Activated CD8-positive, alpha-beta T cell treated with anti-CD3 and anti-CD28 coated beads for 36 hours (primary cell): ENCODE results near the gene GRID1. TPM values are rescaled to one million over a fixed set of nuclear protein-coding genes. Genes with fewer than 3 reads are reported as not detected.

Experiments used
- ATAC-seq: fragments of 200-7000 bp; cut with Tn5 transposase; one replicate; pipeline ENCODE4 v1.10.0; 2021; ENCODE audit warnings: mild to moderate bottlenecking, moderate library complexity
- CTCF ChIA-PET: fragments of 350-600 bp; sonication (Branson Sonifier 250); formaldehyde crosslinking; loops from one replicate; lab custom pipeline; 2021; ENCODE audit warnings: antibody characterized with exemption; lab: Charles Lee
- POLR2A ChIA-PET: fragments of 350-600 bp; sonication (Branson Sonifier 250); formaldehyde crosslinking; loops from one replicate; lab custom pipeline; 2021; ENCODE audit warnings: antibody characterized with exemption; lab: Charles Lee
- DNase-seq: peaks from one replicate; pipeline ENCODE4 v3.0.0-alpha.2; 2020
- H3K27ac Mint-ChIP-seq: one replicate; pipeline ENCODE4 v1.8.0; 2021; ENCODE audit warnings: mild to moderate bottlenecking, mixed read lengths
- H3K27me3 Mint-ChIP-seq: one replicate; pipeline ENCODE4 v1.8.0; 2021; ENCODE audit warnings: mixed read lengths
- H3K36me3 Mint-ChIP-seq: one replicate; pipeline ENCODE4 v1.8.0; 2021; ENCODE audit warnings: low read depth, mixed read lengths
- H3K4me1 Mint-ChIP-seq: one replicate; pipeline ENCODE4 v1.8.0; 2021; ENCODE audit warnings: low read depth, mixed read lengths
- H3K4me3 Mint-ChIP-seq: one replicate; pipeline ENCODE4 v1.8.0; 2021; ENCODE audit warnings: mild to moderate bottlenecking, moderate library complexity, mixed read lengths
- H3K9me3 Mint-ChIP-seq: one replicate; pipeline ENCODE4 v1.8.0; 2021; ENCODE audit warnings: mixed read lengths
- intact Hi-C: fragments of 100-400 bp; cut with micrococcal nuclease; formaldehyde crosslinking; loops from one replicate; pipeline ENCODE4 v1.10.0; 2022
- total RNA-seq, 2 experiments: library from RNA; stranded (reverse); gene quantifications; one replicate each; pipeline ENCODE4 v1.2.3, GENCODE V29; 2021
- TF ChIP-seq, protein P1 (sequence below): fragments of 200-600 bp; IDR thresholded peaks from one replicate; pipeline ENCODE4 v1.8.0; 2022; ENCODE audit warnings: antibody characterized with exemption, mild to moderate bottlenecking

The GRID1 gene
- total RNA-seq, 2 experiments from 2014 or later = not detected

DNA sequence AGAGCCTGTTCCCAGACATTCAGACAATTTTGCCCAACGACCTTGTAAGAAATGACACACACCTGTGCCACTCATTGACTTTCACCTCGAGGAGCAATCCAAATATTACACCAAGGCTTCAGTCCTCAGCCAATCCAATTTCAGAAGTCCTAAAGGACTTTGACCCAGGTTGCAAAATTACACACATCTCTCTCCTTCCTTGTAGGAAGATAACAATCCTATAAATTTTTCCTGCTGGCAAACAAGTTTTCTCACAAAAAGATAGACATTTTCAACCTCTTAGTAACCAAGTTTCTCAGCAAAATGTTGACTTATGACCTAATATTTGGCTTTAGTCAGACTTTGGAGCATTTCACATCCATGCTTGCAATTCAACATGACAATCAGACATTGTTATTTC is 745.0 kb downstream of the GRID1 start:
- Mint-ChIP-seq H3K27me3 (peaks cover 1% of the 10 kb centered on the region), H3K4me1 (no peaks in the 10 kb centered on the region), H3K4me3 (no peak overlapping the region), H3K9me3 (no peaks in the 10 kb centered on the region), H3K27ac (no peak overlapping the region), H3K36me3 (no peaks in the 10 kb centered on the region)
- ChIA-PET CTCF (no interaction called here), POLR2A (no interaction called here)
- TF ChIP-seq, protein P1, sequence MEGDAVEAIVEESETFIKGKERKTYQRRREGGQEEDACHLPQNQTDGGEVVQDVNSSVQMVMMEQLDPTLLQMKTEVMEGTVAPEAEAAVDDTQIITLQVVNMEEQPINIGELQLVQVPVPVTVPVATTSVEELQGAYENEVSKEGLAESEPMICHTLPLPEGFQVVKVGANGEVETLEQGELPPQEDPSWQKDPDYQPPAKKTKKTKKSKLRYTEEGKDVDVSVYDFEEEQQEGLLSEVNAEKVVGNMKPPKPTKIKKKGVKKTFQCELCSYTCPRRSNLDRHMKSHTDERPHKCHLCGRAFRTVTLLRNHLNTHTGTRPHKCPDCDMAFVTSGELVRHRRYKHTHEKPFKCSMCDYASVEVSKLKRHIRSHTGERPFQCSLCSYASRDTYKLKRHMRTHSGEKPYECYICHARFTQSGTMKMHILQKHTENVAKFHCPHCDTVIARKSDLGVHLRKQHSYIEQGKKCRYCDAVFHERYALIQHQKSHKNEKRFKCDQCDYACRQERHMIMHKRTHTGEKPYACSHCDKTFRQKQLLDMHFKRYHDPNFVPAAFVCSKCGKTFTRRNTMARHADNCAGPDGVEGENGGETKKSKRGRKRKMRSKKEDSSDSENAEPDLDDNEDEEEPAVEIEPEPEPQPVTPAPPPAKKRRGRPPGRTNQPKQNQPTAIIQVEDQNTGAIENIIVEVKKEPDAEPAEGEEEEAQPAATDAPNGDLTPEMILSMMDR = no peak
- intact Hi-C loops = no loop called here
- ATAC-seq = no peak
- DNase-seq = no peak

DNA sequence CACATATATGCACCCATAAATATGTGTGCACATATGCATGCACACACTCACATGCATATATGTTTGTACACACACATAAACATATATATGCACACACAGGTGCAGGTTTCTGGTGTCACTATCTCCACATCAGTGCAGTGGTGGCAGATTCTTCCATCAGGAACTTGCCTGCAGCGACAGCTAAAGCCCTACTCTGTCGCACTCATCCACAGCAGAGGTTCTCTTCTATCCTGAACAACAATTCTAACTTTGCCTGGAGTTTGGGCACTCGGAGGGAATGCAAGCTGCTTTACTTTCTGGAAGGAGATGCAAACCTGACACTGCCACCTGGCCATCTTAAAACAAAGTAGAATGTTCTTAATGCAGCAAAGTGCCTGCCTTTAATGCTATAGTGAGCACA is 745.8 kb downstream of the GRID1 start:
- Mint-ChIP-seq H3K27ac (no peak overlapping the region), H3K36me3 (no peaks in the 10 kb centered on the region), H3K9me3 (no peaks in the 10 kb centered on the region), H3K27me3 (peaks cover 1% of the 10 kb centered on the region), H3K4me3 (no peak overlapping the region), H3K4me1 (no peaks in the 10 kb centered on the region)
- POLR2A ChIA-PET = no interaction called here
- intact Hi-C loops = no loop called here
- TF ChIP-seq, protein P1 = no peak
- DNase-seq = no peak
- CTCF ChIA-PET = interaction anchor here (1.5 kb wide), 1 partner anchor 10 kb away, joined by 3 read pairs; no protein-coding TSS in a partner anchor
- ATAC-seq = no peak

DNA sequence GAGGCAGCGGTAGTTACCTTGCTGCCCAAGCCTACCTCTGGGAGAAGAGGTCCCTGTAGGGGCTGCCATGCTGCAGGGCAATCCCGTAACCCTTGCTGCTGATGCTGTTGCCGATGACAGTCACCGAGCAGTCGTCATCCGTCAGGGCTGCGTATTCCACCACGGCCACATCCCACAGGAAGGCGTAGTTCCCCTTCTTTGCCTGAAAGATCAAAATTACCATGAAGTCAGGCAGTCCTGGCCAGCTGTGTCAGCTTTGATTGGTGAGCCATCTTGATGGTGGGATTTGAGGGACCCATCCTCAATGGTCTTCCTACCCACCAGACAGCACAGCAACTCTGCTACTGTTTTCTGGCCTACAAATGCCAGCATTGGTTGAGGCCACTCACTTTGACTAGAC is 746.8 kb downstream of the GRID1 start:
- peaks cover 2% of the 10 kb centered on the region for H3K4me1 Mint-ChIP-seq
- CTCF ChIA-PET = interaction anchor here (1.5 kb wide), 1 partner anchor 9 kb away, joined by 3 read pairs; no protein-coding TSS in a partner anchor
- H3K27me3 Mint-ChIP-seq = peaks cover 1% of the 10 kb centered on the region
- POLR2A ChIA-PET = no interaction called here
- H3K27ac Mint-ChIP-seq = no peak overlapping the region
- no peak overlapping the region for H3K4me3 Mint-ChIP-seq
- intact Hi-C loops = no loop called here
- ATAC-seq = no peak
- TF ChIP-seq, protein P1 = no peak
- no peaks in the 10 kb centered on the region for H3K9me3 Mint-ChIP-seq
- H3K36me3 Mint-ChIP-seq = no peaks in the 10 kb centered on the region
- no peak for DNase-seq

DNA sequence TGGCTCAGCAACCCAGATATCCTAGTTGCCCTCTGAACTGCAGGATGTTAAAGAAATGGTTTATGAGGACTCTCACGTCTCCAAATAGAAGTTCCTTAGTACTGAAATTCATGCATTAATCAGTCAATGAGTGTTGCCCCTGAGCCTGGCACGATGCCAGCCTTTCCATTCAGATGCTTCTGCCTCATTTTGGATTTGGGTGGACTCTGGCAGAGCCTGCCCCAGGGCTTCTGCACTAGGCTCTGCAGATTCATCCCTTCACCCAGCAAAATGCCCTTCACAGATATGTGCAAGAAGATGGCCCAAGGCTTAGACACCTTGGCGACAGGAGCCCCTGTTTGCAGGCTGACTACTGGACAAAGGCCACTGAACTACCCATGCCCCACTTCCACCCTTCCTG is 747.8 kb downstream of the GRID1 start:
- Mint-ChIP-seq H3K4me3 (no peak overlapping the region), H3K4me1 (peaks cover 12% of the 10 kb centered on the region), H3K36me3 (no peaks in the 10 kb centered on the region), H3K27me3 (peaks cover 1% of the 10 kb centered on the region), H3K27ac (no peak overlapping the region), H3K9me3 (no peaks in the 10 kb centered on the region)
- intact Hi-C loops = no loop called here
- ChIA-PET POLR2A (no interaction called here), CTCF (no interaction called here)
- DNase-seq (no peak), ATAC-seq (no peak)
- TF ChIP-seq, protein P1 = no peak

DNA sequence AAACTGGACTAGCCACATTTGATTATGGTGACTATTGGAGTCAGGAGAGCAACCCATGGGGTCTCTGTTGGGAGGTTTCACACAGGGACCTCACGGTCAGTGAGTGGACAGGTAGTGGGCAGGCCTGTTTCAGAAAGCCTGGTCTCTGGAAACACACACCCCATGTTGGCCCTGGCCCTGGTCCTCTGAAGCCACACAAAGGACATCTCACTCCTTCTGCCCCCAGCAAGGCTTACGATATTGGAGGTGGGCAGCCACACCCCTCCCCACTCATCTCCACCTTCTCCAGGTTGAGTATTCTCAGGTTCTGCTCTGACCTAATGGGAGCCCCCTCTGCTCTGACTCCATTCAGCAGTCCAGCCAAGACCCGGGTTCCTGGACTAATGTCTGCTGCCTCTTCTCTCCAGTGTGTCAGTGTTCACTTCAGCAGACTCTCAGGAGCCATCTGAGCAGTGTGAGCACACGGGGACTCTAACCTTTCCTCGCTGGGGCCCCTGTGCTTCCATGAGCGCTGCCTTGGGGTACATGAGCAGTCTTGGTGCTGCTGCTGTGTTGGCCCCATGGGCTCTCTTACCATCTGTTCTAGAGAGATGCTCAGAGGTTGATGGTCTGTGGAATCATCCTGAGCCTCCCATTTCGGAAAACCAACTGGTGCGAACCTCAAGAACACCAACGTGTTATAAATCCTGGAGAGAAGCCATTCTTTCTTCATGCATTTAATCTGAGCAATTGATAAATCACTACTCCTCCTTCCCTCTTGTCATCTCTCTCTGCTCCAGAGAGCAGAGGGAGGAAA is 748.6 kb downstream of the GRID1 start:
- Mint-ChIP-seq H3K36me3 (no peaks in the 10 kb centered on the region), H3K9me3 (no peaks in the 10 kb centered on the region), H3K4me3 (no peak overlapping the region), H3K27ac (no peak overlapping the region), H3K27me3 (no peaks in the 10 kb centered on the region), H3K4me1 (peaks cover 20% of the 10 kb centered on the region)
- DNase-seq (no peak), ATAC-seq (no peak)
- TF ChIP-seq, protein P1 = no peak
- CTCF ChIA-PET = no interaction called here
- intact Hi-C loops = no loop called here
- POLR2A ChIA-PET = no interaction called here
